HEK293 (cell line): ENCODE results near the gene PRR3.

Source experiments
- CTCF ChIA-PET: fragments of 350-600 bp; formaldehyde crosslinking; extraction: SDS; loops from one replicate; lab custom pipeline; 2021; ENCODE audit warnings: antibody characterized with exemption; lab: Yijun Ruan, JAX
- POLR2A ChIA-PET: fragments of 300-600 bp; formaldehyde crosslinking; extraction: SDS; loops from one replicate; lab custom pipeline; 2020; ENCODE audit warnings: antibody characterized with exemption, inconsistent platforms; lab: Yijun Ruan, JAX
- H3K27ac ChIP-seq: fragments of 200-500 bp; sonication (Bioruptor generic); 2 replicates; pipeline ENCODE4 v1.5.1; 2014; ENCODE audit warnings: low read depth, low read length, control low read depth, inconsistent platforms; ENCODE audit errors: extremely low read depth
- H3K36me3 ChIP-seq, 2 experiments: fragments of 200-500 bp in 1 of 2; sonication (Bioruptor generic) in 1 of 2; 1 replicate in 1 of 2; 2 replicates in 1 of 2; pipeline ENCODE4 v1.5.1; 2014 to 2017; ENCODE audit warnings: inconsistent platforms in 2 of 2, low read length in 2 of 2; ENCODE audit not compliant: control insufficient read depth in 2 of 2, insufficient read depth in 1 of 2
- H3K4me1 ChIP-seq: fragments of 200-500 bp; sonication (Bioruptor generic); 2 replicates; pipeline ENCODE4 v1.5.1; 2014; ENCODE audit warnings: mild to moderate bottlenecking, low read length, inconsistent platforms; ENCODE audit not compliant: control insufficient read depth, insufficient read depth
- H3K4me3 ChIP-seq: 2 replicates; pipeline ENCODE4 v1.5.1; 2011; ENCODE audit warnings: low read depth, mild to moderate bottlenecking, control low read depth, low read length, moderate library complexity
- H3K9me3 ChIP-seq: fragments of 200-500 bp; sonication (Bioruptor generic); 2 replicates; pipeline ENCODE4 v1.5.1; 2014; ENCODE audit warnings: low read depth, low read length, inconsistent platforms; ENCODE audit not compliant: control insufficient read depth, insufficient read depth
- AEBP2 ChIP-seq: fragments of 450-650 bp; formaldehyde crosslinking; IDR thresholded peaks from 2 replicates; pipeline ENCODE4 v1.5.1; 2016; ENCODE audit warnings: missing biosample characterization, missing genetic modification characterization, borderline replicate concordance
- BCL11B ChIP-seq: fragments of 450-650 bp; formaldehyde crosslinking; IDR thresholded peaks from 2 replicates; pipeline ENCODE4 v1.5.1; 2016; ENCODE audit warnings: low read depth, missing biosample characterization, missing genetic modification characterization
- GLI4 ChIP-seq: fragments of 450-650 bp; formaldehyde crosslinking; IDR thresholded peaks from 2 replicates; pipeline ENCODE4 v1.5.1; 2016; ENCODE audit warnings: missing biosample characterization, missing genetic modification characterization
- GLIS1 ChIP-seq: fragments of 450-650 bp; formaldehyde crosslinking; IDR thresholded peaks from 2 replicates; pipeline ENCODE4 v1.5.1; 2016; ENCODE audit warnings: missing biosample characterization, missing genetic modification characterization
- HOXA7 ChIP-seq: sonication (generic); formaldehyde crosslinking; IDR thresholded peaks from 2 replicates; pipeline ENCODE4 v1.8.1; 2022; ENCODE audit warnings: missing genetic modification reagents, borderline replicate concordance
- KLF8 ChIP-seq: fragments of 450-650 bp; formaldehyde crosslinking; IDR thresholded peaks from 2 replicates; pipeline ENCODE4 v1.5.1; 2016; ENCODE audit warnings: missing biosample characterization, missing genetic modification characterization
- PRDM6 ChIP-seq: fragments of 450-650 bp; formaldehyde crosslinking; IDR thresholded peaks from 2 replicates; pipeline ENCODE4 v1.5.1; 2017; ENCODE audit warnings: missing biosample characterization, missing genetic modification characterization
- ZBTB49 ChIP-seq: fragments of 450-650 bp; formaldehyde crosslinking; IDR thresholded peaks from 2 replicates; pipeline ENCODE4 v1.5.1; 2016; ENCODE audit warnings: missing biosample characterization, missing genetic modification characterization, low read depth
- ZBTB7A ChIP-seq: fragments of 450-650 bp; formaldehyde crosslinking; IDR thresholded peaks from 2 replicates; pipeline ENCODE4 v1.5.1; 2016; ENCODE audit warnings: low read depth, missing biosample characterization, missing genetic modification characterization
- ZFP3 ChIP-seq: fragments of 450-650 bp; formaldehyde crosslinking; IDR thresholded peaks from 2 replicates; pipeline ENCODE4 v1.5.1; 2016; ENCODE audit warnings: low read depth, missing biosample characterization, missing genetic modification characterization
- ZFP69B ChIP-seq: fragments of 450-650 bp; formaldehyde crosslinking; IDR thresholded peaks from 2 replicates; pipeline ENCODE4 v1.5.1; 2016; ENCODE audit warnings: missing biosample characterization, missing genetic modification characterization
- ZNF155 ChIP-seq: fragments of 450-650 bp; formaldehyde crosslinking; IDR thresholded peaks from 2 replicates; pipeline ENCODE4 v1.5.1; 2016; ENCODE audit warnings: missing biosample characterization, missing genetic modification characterization
- ZNF184 ChIP-seq: fragments of 450-650 bp; IDR thresholded peaks from 2 replicates; pipeline ENCODE4 v1.5.1; 2018; ENCODE audit warnings: missing biosample characterization, mild to moderate bottlenecking, missing genetic modification characterization
- ZNF23 ChIP-seq: fragments of 450-650 bp; formaldehyde crosslinking; IDR thresholded peaks from 2 replicates; pipeline ENCODE4 v1.5.1; 2016; ENCODE audit warnings: missing biosample characterization, missing genetic modification characterization, borderline replicate concordance
- ZNF280C ChIP-seq: fragments of 450-650 bp; formaldehyde crosslinking; IDR thresholded peaks from 2 replicates; pipeline ENCODE4 v1.5.1; 2016; ENCODE audit warnings: missing biosample characterization, missing genetic modification characterization
- ZNF354C ChIP-seq: fragments of 450-650 bp; formaldehyde crosslinking; IDR thresholded peaks from 2 replicates; pipeline ENCODE4 v1.5.1; 2016; ENCODE audit warnings: missing biosample characterization, missing genetic modification characterization, low read depth, borderline replicate concordance
- ZNF510 ChIP-seq: fragments of 450-650 bp; formaldehyde crosslinking; IDR thresholded peaks from 2 replicates; pipeline ENCODE4 v1.5.1; 2018; ENCODE audit warnings: mild to moderate bottlenecking, missing genetic modification characterization, missing biosample characterization; ENCODE audit not compliant: insufficient replicate concordance
- ZNF518A ChIP-seq: fragments of 450-650 bp; formaldehyde crosslinking; conservative IDR thresholded peaks from 2 replicates; pipeline ENCODE4 v1.5.1; 2016; ENCODE audit warnings: low read depth, missing biosample characterization, missing genetic modification characterization
- ZNF621 ChIP-seq: fragments of 450-650 bp; formaldehyde crosslinking; IDR thresholded peaks from 2 replicates; pipeline ENCODE4 v1.5.1; 2017; ENCODE audit warnings: missing biosample characterization, missing genetic modification characterization
- ZNF624 ChIP-seq: fragments of 450-650 bp; formaldehyde crosslinking; IDR thresholded peaks from 2 replicates; pipeline ENCODE4 v1.5.1; 2017; ENCODE audit warnings: missing biosample characterization, missing genetic modification characterization
- ZNF791 ChIP-seq: fragments of 450-650 bp; formaldehyde crosslinking; IDR thresholded peaks from 2 replicates; pipeline ENCODE4 v1.5.1; 2016; ENCODE audit warnings: missing biosample characterization, missing genetic modification characterization
- ZXDB ChIP-seq: fragments of 450-650 bp; formaldehyde crosslinking; IDR thresholded peaks from 2 replicates; pipeline ENCODE4 v1.5.1; 2016; ENCODE audit warnings: missing biosample characterization, missing genetic modification characterization

PRR3 gene

GRCh38 chr6:30542915-30543314, 14.2 kb upstream of the PRR3 start:
- no peak for TF ChIP-seq PRDM6
- no peak for TF ChIP-seq ZBTB49 (tag by site-specific recombination)
- TF ChIP-seq ZNF280C, result no peak
- TF ChIP-seq ZBTB7A (tag by site-specific recombination), result no peak
- TF ChIP-seq ZNF624 (tag by site-specific recombination), result no peak
- ChIA-PET POLR2A (interaction anchor here (0.7 to 1.7 kb wide), 3 partner anchors 13 to 129 kb away, joined by 3 to 9 read pairs (median 4); partner anchors contain the start of genes DHX16 and GNL1), CTCF (interaction anchor here (0.5 to 9.5 kb wide), 22 partner anchors 8 to 547 kb away, joined by 3 to 324 read pairs (median 4); partner anchors contain the start of genes GNL1 and PRR3)
- no peaks in the 10 kb centered on the region for H3K9me3 ChIP-seq
- H3K36me3 ChIP-seq, result peaks cover 2 to 32% of the 10 kb centered on the region in 2 experiments; a peak in 2 of 3 replicates
- no peak overlapping the region for H3K27ac ChIP-seq
- no peaks in the 10 kb centered on the region for H3K4me1 ChIP-seq
- H3K4me3 ChIP-seq, result no peak overlapping the region

- POLR2A ChIA-PET, result interaction anchor here (0.5 to 2.9 kb wide), 3 partner anchors 12 to 55 kb away, joined by 3 to 23 read pairs (median 3); partner anchors contain the start of genes GNL1 and PRR3
- peaks cover 8 to 40% of the 10 kb centered on the region in 2 experiments; a peak in 2 of 3 replicates for H3K36me3 ChIP-seq
- no peak overlapping the region for H3K4me3 ChIP-seq
- no peaks in the 10 kb centered on the region for H3K9me3 ChIP-seq
- CTCF ChIA-PET, result interaction anchor here (0.6 to 9.5 kb wide), 24 partner anchors 9 to 952 kb away, joined by 3 to 324 read pairs (median 4); partner anchors contain the start of genes GNL1 and PRR3
- no peak overlapping the region for H3K27ac ChIP-seq
- H3K4me1 ChIP-seq, result no peaks in the 10 kb centered on the region
- no peak for TF ChIP-seq ZNF23
- no peak for TF ChIP-seq ZXDB (tag by site-specific recombination)
- TF ChIP-seq ZNF791, result no peak
- TF ChIP-seq ZNF184, result no peak
- no peak for TF ChIP-seq HOXA7 (CRISPR knock-in tag)
- TF ChIP-seq ZNF354C (tag by site-specific recombination), result no peak
- TF ChIP-seq ZNF155, result no peak
- no peak for TF ChIP-seq BCL11B (tag by site-specific recombination)
- TF ChIP-seq ZFP69B (tag by site-specific recombination), result no peak
- no peak for TF ChIP-seq ZNF518A (tag by site-specific recombination)
- TF ChIP-seq ZNF621 (tag by site-specific recombination), result no peak
- no peak for TF ChIP-seq KLF8 (tag by site-specific recombination)
- TF ChIP-seq GLIS1, result no peak
- no peak for TF ChIP-seq ZFP3 (tag by site-specific recombination)
- TF ChIP-seq AEBP2, result no peak
- no peak for TF ChIP-seq GLI4 (tag by site-specific recombination)
- no peak for TF ChIP-seq ZNF510 (tag by site-specific recombination)
Measured at GRCh38 chr6:30543821-30544220, 13.3 kb upstream of the PRR3 start.
